SK-N-SH (cell line): ENCODE results near the gene PLXNA4.

Experiments used
- CHD2 ChIP-seq: fragments of 150-350 bp; IDR thresholded peaks from 2 replicates; pipeline ENCODE4 v1.6.1; 2018; ENCODE audit warnings: low read length; ENCODE audit not compliant: partially characterized antibody
- CTCF ChIP-seq: fragments of 200-600 bp; sonication (generic); IDR thresholded peaks from 2 replicates; pipeline ENCODE4 v1.6.1; 2017; ENCODE audit warnings: antibody characterized with exemption, mild to moderate bottlenecking, moderate library complexity
- EP300 ChIP-seq, 2 experiments: IDR thresholded peaks; 2 replicates each; pipeline versions ENCODE4 v1.4.0 to v1.6.1; 2012; ENCODE audit warnings: borderline replicate concordance in 1 of 2, low read depth in 1 of 2, low read length in 1 of 2
- EZH2phosphoT487 ChIP-seq: fragments of 200-600 bp; sonication (generic); IDR thresholded peaks from 2 replicates; pipeline ENCODE4 v1.6.1; 2017; ENCODE audit warnings: low read depth, mixed run types, mild to moderate bottlenecking, antibody characterized with exemption, moderate library complexity, borderline replicate concordance
- FOXJ3 ChIP-seq: sonication (generic); formaldehyde crosslinking; IDR thresholded peaks from 2 replicates; pipeline ENCODE4 v1.5.1; 2020; ENCODE audit warnings: mild to moderate bottlenecking, missing genetic modification reagents
- GABPA ChIP-seq: IDR thresholded peaks from 2 replicates; pipeline ENCODE4 v1.4.0; 2012; ENCODE audit warnings: low read depth, mild to moderate bottlenecking
- MAX ChIP-seq: IDR thresholded peaks from 2 replicates; pipeline ENCODE4 v1.4.0; 2012; ENCODE audit warnings: low read depth
- NRF1 ChIP-seq: IDR thresholded peaks from 2 replicates; pipeline ENCODE4 v1.6.1; 2012; ENCODE audit warnings: low read depth, mild to moderate bottlenecking, low read length
- POLR2AphosphoS5 ChIP-seq: IDR thresholded peaks from 2 replicates; pipeline ENCODE4 v1.6.1; 2012; ENCODE audit warnings: low read depth, low read length
- RAD21 ChIP-seq: IDR thresholded peaks from 2 replicates; pipeline ENCODE4 v1.6.1; 2012; ENCODE audit warnings: mild to moderate bottlenecking, low read length
- SMC3 ChIP-seq: IDR thresholded peaks from 2 replicates; pipeline ENCODE4 v1.6.1; 2012; ENCODE audit warnings: low read depth, low read length, improper control_type of control experiment
- TAF1 ChIP-seq: IDR thresholded peaks from 2 replicates; pipeline ENCODE4 v1.6.1; 2012; ENCODE audit warnings: low read depth, mild to moderate bottlenecking, low read length, moderate library complexity, borderline replicate concordance
- YY1 ChIP-seq: IDR thresholded peaks from 2 replicates; pipeline ENCODE4 v1.4.0; 2012; ENCODE audit warnings: low read depth, mild to moderate bottlenecking

- no peak for TF ChIP-seq CTCF
- no peak for TF ChIP-seq GABPA
- no peak for TF ChIP-seq YY1
- no peak for TF ChIP-seq FOXJ3 (CRISPR knock-in tag)
- TF ChIP-seq CHD2, result no peak
- TF ChIP-seq SMC3, result no peak
- no peak for TF ChIP-seq RAD21
- no peak for TF ChIP-seq EZH2phosphoT487
- TF ChIP-seq MAX, result 0 out of 2 replicates have a peak, but pooled peaks have one; percentile 30
- peak in 1 of 2 experiments; percentile 37; a peak in 1 of 4 replicates for TF ChIP-seq EP300 (IDR thresholded peaks at IDR 0.05; ENCODE audit: borderline replicate concordance in 1 of 2, low read depth in 1 of 2, low read length in 1 of 2)
- no peak for TF ChIP-seq NRF1
- TF ChIP-seq POLR2AphosphoS5, result no peak
- TF ChIP-seq TAF1, result no peak
Measured at GRCh38 chr7:132390705-132391104, 185.6 kb downstream of the PLXNA4 start.
